ENCODE results near the gene CCDC70. TPM values are rescaled to one million over a fixed set of nuclear protein-coding genes. Genes with fewer than 3 reads are reported as not detected.

Gene CCDC70
- total RNA-seq, 4 donors from 2014 or later = not detected

DNA sequence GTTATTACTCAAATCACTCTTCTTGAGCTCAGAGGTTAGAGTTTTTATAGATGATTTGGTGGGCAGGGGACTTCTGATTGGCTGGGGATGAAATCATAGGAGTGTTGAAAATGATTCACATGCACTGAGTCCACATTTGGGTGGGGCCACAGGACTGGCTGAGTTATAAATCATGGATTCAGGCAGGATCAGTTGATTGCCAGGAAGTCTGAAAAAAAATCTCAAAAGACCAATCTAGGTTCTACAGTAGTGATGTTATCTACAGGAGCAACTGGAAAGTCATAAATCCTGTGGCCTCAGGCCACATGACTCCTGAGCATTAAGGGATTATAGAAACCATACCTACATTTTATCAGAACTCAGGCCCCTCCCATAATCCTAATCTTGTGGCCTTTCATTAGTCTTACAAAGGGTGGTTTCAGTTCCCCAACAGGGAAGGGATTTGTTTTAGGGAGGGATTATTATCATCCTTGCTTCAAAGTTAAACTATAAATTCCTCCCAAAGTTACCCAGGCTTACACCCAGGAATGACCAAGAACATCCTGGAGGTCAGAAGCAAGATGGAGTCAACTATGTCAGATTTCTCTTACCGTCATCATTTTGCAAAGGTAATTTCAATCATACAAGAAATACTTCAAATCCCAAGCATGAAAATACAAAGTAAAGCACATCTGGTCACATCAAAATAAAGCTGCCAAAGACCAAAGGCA lies 5.6 kb upstream of the CCDC70 start:
- no peaks in the 10 kb centered on the region for H3K9me3 ChIP-seq
- H3K4me3 ChIP-seq = no peak overlapping the region
- H3K27ac ChIP-seq = no peak overlapping the region
- H3K27me3 ChIP-seq = no peaks in the 10 kb centered on the region
- H3K4me1 ChIP-seq = no peaks in the 10 kb centered on the region
- TF ChIP-seq POLR2A (IDR thresholded peaks at IDR 0.05) = no peak
- TF ChIP-seq, protein P1, sequence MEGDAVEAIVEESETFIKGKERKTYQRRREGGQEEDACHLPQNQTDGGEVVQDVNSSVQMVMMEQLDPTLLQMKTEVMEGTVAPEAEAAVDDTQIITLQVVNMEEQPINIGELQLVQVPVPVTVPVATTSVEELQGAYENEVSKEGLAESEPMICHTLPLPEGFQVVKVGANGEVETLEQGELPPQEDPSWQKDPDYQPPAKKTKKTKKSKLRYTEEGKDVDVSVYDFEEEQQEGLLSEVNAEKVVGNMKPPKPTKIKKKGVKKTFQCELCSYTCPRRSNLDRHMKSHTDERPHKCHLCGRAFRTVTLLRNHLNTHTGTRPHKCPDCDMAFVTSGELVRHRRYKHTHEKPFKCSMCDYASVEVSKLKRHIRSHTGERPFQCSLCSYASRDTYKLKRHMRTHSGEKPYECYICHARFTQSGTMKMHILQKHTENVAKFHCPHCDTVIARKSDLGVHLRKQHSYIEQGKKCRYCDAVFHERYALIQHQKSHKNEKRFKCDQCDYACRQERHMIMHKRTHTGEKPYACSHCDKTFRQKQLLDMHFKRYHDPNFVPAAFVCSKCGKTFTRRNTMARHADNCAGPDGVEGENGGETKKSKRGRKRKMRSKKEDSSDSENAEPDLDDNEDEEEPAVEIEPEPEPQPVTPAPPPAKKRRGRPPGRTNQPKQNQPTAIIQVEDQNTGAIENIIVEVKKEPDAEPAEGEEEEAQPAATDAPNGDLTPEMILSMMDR (IDR thresholded peaks at IDR 0.05) = no peak
- no peaks in the 10 kb centered on the region for H3K36me3 ChIP-seq
- no peak for DNase-seq

DNA sequence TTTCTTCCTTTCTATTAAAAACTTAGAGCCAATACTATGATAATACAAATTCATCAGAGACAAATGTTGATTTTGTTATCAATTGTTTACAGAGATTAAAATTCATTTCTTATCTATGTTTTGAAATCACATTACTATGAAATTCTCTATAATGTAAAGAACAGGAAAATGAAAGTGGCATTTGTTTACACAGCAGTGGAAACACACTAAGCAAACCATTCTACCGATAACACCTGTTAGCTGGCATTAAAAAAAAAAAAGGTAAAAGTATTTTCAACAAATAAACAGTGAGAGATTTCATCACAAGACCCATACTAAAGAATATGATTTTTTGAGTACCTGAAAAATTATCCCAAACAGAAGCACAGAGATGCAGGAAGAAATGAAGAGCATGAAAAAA lies 4.8 kb upstream of the CCDC70 start:
- H3K27me3 ChIP-seq = no peaks in the 10 kb centered on the region
- no peaks in the 10 kb centered on the region for H3K9me3 ChIP-seq
- TF ChIP-seq POLR2A (IDR thresholded peaks at IDR 0.05) = no peak
- TF ChIP-seq, protein P1 (IDR thresholded peaks at IDR 0.05) = no peak
- H3K4me3 ChIP-seq = no peak overlapping the region
- DNase-seq = no peak
- H3K27ac ChIP-seq = no peak overlapping the region
- no peaks in the 10 kb centered on the region for H3K4me1 ChIP-seq
- no peaks in the 10 kb centered on the region for H3K36me3 ChIP-seq

GRCh38 chr13:51858433-51859247 lies 3.1 kb upstream of the CCDC70 start:
- no peaks in the 10 kb centered on the region for H3K9me3 ChIP-seq
- no peak overlapping the region for H3K4me3 ChIP-seq
- no peak for DNase-seq
- H3K4me1 ChIP-seq = no peaks in the 10 kb centered on the region
- H3K27me3 ChIP-seq = no peaks in the 10 kb centered on the region
- no peaks in the 10 kb centered on the region for H3K36me3 ChIP-seq
- H3K27ac ChIP-seq = no peak overlapping the region
- no peak for TF ChIP-seq POLR2A (IDR thresholded peaks at IDR 0.05)
- TF ChIP-seq, protein P1 (IDR thresholded peaks at IDR 0.05) = no peak

- no peak for DNase-seq
- H3K27ac ChIP-seq = no peak overlapping the region
- no peaks in the 10 kb centered on the region for H3K36me3 ChIP-seq
- no peak overlapping the region for H3K4me3 ChIP-seq
- no peaks in the 10 kb centered on the region for H3K27me3 ChIP-seq
- H3K9me3 ChIP-seq = no peaks in the 10 kb centered on the region
- TF ChIP-seq, protein P1 (IDR thresholded peaks at IDR 0.05) = no peak
- no peak for TF ChIP-seq POLR2A (IDR thresholded peaks at IDR 0.05)
- H3K4me1 ChIP-seq = no peaks in the 10 kb centered on the region
Observed at GRCh38 chr13:51862957-51863356, 1.2 kb downstream of the CCDC70 start.

GRCh38 chr13:51865838-51866237 lies 4.1 kb downstream of the CCDC70 start:
- Histone ChIP-seq H3K36me3 (no peaks in the 10 kb centered on the region), H3K4me1 (no peaks in the 10 kb centered on the region), H3K27ac (no peak overlapping the region), H3K27me3 (no peaks in the 10 kb centered on the region), H3K4me3 (no peak overlapping the region), H3K9me3 (no peaks in the 10 kb centered on the region)
- TF ChIP-seq POLR2A (IDR thresholded peaks at IDR 0.05) = no peak
- TF ChIP-seq, protein P1 (IDR thresholded peaks at IDR 0.05) = no peak
- DNase-seq = no peak
